GM11168 (cell line): ENCODE data around the gene STARD7.
"Not testable (repeated sequence)": the region's sequence is repeated elsewhere in the genome, so short reads cannot be mapped to it uniquely, and the experiment has no call there.

Experiments
- in situ Hi-C: fragments of 300-500 bp; cut with MboI; formaldehyde crosslinking; loops from one replicate; pipeline ENCODE4 v1.12.0; 2022; ENCODE audit warnings: low sequenced_read_pairs; ENCODE audit not compliant: unreplicated experiment

The STARD7 gene

DNA sequence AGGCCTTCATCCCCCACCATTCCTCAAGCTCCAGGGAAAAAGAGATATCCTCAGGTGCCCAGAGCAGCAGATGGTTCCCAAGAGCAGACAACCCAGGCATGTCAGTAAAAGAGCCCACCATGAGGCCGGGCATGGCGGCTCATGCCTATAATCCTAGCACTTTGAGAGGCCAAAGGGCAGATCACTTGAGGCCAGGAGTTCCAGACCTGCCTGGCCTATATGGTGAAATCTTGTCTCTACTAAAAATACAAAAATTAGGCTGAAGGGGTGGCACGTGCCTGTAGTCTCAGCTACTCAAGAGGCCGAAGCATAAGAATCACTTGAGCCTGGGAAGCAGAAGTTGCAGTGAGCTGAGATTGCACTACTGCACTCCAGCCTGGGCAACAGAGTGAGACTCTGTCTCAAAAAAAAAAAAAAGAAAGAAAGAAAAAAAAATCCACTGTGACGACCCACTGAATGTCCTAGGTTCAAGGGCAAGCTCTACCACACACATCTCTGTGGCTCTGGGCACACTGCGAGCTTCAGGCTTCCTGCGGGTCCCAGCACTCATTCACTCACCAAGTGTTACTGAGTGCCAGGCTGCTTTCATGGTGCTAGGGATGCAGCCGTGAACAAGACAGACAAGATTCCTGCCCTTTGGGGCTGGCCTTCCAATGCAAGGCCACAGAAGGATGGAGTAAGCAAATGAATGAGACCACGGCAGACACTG, 56.9 kb downstream of the STARD7 start:
- in situ Hi-C loops = no loop called here

DNA sequence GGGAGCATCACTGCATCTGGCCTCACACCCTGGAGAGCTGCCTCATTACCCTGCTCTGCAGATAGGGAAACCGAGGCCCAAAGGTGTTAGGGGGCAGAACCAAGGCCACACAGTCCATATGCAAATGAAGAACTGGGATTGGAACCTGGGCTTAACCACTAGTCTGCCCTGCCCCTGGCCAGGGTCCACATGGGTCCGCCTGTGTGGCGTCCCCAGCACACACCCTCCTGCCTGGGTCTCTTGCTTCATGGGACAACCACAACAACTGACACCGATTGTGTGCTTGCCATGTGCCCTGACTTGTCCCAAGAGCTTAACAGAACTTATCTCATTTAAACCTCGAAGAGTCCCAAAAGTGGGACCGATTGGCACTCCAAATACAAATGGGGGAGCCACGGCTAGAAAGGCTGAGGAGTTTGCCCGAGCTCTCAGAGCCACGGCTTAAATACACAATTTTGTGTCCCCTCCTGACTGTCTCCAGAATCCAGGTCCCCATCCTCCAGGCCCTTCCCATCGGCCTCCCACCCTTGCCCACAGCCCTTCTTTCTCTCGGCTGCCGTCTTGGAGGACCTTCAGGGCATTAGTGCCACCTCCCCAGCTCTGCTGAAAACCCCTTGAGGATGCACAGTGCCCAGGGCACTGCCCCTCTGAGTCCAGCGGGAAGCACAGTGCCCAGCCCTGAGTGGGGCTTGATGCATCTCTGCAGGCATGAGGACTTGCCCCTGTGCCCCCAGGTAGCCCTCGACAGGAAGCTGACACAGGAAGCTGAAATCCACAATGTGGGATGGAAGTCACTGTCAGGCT, 57.6 kb downstream of the STARD7 start:
- in situ Hi-C loops = no loop called here

DNA sequence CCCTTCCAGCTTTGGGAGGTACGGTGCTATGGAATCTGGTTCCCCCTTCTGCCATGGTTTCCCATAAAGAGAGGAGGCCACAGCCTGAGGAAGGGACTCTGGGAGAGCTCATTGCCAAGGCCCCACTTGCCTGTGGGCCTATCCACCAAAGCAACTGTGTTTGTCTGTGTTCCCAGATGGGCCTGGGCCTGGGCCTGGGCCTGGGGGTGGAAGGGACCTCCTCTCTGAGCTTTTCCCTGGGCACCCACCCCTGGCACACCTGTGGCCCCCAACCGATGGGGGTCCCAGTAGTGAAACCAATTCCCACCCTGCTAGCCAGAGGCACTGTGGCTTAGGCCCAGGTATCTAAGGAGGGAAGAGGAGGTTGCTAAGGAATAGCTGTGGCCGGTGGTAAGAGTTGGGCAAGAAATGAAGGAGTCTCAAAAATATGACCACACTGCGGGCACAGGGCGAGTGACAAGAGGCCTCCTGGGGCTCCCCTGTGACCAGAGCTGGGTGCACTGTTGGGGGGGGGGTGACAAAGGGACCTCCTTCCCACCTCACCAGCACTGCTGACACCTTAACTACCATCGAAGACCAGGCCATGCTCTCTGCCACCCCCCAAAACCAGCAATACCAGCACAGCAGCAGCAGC, 58.5 kb downstream of the STARD7 start:
- in situ Hi-C loops = no loop called here

DNA sequence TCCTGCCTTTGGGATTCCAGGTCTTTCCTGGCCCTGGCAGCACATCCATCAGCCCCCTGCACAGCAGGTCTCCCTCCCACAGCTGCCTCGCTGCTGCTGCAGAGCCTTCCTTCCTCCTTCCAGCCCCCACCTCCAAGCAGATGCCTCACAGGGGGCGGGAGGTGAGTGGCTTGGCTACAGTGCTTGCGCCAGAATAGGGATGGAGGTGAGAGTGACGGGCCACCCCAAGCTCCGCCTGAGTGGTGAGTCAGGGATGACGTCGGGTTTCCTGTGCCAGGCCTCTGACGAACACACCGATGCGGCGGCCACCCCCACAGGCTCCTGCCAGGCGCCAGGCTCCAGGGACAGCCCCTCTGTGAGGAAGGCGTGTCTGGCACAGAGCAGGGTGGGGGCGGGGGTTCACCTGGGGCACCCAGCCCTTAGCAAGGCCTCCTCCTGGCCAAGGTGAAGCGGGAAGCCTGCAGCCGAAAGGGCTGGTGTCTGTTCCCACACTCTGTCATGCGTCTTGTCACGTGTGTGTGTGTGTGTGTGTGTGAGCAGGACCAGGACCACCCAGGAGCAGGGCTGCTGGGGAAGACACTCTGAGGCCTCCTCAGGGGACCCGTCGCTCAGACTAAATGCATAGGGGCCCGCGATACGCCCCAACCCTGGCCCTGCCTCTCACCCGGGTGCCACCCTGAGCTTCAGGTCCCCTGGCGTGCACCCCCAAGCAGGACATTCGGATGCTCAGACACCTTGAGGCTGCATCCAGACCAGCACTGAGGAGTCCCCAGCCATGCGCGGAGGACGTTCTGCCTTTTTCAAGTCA, 60.0 kb downstream of the STARD7 start:
- in situ Hi-C loops = no loop called here

DNA sequence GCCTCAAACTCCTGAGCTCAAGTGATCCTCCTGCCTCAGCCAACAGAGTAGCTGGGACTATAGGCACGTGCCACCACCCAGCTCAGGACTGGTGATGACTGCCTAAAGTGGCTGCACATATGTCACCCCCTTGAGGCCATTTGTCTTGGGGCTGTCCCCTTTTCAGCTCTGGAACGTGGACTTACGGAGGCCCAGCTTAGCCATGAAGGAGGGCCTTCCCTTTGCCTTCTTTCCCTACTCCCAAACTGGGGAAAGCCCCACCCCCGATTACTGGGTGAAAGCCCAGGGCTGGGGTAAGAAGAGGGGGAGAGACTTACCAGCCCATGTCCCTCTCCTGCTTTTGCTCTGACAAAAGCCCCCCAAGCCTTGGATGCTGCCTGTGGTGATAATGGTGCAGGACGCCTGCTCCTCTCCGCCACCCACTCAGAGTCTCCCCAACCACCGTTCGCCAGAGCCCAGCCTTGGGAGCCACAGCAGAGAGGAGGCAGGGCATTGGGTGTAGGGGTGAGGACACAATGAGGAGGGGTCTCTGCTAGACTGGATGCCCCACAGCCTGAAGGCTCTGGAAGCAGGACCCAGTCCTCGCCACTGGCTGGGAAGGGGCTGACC, 60.9 kb downstream of the STARD7 start:
- in situ Hi-C loops = no loop called here

DNA sequence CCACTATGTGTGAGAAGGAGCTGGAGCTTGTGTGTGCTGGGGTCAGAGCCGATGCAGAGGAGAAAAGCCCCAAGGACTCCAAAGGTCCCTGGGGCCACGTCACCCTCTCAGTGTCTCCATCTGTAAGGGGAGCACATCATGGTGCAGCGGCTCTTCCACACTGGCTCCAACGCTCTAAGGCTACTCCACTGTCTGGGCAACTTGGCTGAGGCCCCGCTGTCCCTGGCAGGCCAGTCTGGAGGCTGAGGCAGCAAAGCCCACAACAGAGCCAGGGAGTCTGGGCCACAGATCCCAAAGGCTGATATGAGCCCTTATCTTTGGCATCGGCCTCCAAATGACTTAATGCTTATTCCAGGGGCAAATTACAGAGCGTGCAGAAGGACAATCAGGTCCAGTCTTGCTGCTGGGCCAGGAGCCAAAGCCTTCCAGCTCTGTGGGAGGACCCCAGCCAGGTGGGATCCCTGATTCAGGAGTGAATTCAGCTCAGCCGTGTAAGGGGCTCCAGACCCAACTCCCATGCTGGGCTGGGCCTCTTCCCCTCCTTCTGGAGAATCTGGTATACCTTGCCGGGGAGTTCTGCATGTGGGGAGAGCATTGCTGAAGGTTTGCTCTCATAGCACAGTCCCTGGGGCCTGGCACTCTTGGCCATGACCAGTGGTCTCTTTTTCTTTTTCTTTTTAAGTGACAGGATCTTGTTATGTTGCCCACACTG, 61.6 kb downstream of the STARD7 start:
- in situ Hi-C loops = no loop called here

DNA sequence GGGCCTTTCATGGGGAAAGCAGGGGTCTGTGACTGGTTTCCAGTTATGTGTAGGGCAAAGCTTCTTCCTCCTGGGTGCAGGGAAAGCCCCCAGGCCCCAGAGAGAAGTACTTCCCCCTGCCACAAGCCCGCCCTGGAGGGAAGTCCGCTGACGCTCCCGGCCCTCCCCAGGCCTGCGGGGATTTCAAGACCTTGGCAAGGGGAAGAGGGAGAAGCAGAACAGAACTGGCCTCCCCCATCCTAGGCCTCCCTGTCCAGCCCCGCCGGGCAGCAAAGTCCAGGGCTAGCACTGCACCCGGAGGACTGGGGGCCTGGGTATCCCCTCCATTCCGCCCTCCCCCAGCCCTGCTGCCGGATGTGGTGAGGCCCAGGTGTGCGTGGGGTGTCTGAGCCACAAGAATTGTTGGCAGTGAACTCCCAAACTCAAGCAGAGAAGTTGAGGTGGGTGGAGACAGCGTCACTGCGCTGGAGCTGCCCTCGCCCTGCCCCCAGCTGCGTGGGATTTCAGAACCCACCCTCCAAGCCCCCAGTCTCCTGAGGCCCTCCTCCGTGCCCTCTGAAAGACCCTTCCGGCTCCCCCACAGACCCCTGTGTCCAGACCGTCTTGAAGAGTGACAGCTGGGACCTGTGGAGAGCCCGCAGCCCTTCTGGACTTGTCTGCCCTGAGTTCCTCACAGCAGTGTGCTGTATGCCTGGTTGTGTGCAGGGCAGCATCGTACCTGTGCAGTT, 62.3 kb downstream of the STARD7 start:
- in situ Hi-C loops = no loop called here

DNA sequence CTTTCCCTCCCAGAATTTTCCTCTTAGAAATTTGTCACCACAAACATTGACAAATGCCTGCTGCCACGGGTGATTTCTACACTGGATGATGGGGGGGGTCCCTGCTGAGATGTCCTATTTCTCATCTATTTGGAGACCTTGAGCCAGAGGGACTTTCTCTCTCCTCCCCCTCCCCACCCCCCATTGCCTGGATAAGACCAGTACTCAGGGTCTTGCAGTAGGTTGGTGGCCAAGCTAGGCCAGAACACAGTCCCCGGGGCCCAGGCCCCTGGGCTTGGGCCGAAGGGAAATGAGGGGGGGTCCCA, 62.8 kb downstream of the STARD7 start:
- in situ Hi-C loops = no loop called here

DNA sequence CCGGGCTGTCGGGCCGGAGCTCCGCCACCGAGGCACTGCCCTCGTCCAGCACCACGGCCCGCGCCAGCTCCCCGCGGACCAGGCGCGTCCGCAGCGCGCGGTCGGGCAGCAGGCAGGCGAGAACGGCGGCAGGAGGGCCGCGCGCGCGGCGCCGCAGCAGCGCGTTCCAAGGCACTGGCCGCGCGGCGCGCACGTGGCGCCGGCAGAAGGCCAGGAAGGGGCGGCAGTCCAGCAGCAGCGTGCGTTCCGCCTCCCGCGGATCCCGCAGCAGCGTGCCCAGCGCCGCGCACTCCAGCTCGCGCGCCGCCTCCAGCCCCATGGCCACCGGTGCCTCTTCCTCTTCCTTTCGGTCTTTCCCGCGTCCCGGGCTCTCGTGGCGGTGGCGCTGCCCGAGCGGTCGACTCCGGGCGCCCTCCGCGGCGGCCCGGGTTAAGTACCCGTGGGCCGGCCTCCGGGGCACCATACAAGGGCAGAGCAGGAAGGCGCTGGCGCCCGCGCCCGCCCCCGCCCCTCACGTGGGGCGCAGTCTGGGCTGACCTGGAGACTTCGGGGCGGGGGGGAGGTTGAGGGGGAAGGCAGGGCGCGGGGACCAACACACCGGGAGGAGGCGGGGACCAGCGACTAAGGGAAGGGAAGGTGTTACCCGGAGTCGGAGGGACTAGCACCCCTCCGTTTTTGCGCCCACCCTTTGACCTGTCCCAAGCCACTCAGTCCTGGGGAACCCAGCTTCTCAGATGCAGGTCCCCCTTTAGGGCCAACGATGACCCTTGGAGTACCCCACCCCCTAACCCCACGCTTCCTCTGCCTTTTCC, 63.4 kb downstream of the STARD7 start, which contains the start of gene DUSP2:
TSS of gene DUSP2 (minus strand) at position 405 of the 812 bp plus-strand sequence. CDS start at position 319, 86 bp downstream.
- in situ Hi-C loops = no loop called here

DNA sequence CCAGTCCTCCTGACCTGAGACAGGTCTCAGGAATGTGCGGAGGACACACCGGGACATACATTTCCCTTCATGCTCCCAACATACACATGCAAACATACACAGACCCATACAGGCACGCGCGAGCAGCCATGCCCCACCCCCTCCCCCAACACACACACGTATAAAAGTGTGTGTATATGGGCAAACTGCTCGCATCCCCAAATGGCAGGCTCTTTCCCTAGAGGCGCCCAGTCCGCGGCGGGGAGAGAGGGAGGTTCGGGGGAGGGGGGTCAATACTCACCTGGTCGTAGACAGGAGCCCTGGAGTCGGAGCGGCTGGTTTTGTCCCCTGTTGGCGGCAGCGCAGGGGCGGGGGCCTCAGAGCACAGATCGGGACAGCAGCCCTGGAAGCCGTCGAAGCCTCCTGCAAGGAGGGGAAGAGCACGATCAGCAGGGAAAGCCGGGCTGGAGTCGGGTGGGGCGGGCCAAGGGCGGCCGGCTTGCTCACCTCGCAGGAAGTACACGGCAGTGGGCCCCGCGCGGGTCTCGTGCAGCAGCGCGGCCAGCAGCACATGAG, 64.1 kb downstream of the STARD7 start:
- in situ Hi-C loops = no loop called here

DNA sequence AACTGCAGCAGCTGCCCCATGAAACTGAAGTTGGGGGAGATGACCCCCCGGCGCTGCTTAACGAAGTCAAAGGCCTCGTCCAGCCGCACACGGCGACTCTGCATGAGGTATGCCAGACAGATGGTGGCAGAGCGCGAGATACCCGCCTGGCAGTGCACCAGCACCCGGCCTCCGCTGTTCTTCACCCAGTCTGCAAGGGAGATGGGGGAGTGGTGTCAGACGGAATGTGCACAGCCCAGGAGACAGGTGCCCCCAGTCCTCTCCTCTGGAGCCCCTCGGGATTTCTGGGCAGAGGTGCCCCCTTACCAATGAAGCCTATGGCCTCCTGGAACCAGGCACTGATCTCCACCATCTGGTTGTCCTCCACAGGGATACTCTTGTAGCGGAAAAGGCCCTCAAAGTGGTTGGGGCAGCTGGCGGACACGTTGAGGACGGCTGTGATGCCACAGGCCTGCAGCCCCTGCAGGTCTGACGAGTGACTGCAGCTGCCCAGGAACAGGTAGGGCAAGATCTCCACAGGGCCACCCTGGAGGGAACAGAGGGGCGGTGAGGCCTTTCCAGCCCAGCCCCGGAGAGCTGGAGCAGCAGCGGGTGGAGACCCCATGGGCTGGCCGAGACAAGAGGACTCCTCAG, 64.7 kb downstream of the STARD7 start:
- in situ Hi-C loops = no loop called here

DNA sequence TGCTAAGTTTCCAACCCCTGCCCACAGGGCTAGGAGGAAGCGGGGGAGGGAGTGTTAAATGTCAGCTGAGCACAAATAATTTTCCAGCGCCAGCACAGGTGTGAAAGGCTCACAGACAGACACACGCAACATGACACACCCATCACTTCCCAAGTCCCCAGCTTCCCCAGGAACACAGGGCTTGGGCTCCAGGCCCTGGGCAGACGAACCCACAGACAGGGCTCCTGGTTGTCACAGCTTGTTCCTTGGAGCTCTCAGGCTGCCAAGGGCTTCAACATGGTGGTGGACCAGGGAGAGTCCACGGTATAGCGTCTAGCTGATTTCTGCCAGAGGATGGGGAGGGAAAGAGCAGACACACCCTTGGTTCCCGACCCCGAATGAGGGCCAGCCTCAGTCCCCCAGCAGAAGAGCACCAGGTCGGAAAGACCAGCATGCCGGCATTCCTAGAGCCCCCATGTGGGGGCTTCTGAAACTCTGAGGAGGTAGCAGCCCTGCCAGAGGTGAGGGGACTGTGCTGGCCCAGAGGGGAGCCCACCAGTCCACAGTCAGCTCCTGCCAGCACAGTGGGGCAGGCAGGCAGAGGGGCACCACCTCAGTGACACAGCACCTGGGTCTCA, 65.3 kb downstream of the STARD7 start:
- in situ Hi-C loops = no loop called here

DNA sequence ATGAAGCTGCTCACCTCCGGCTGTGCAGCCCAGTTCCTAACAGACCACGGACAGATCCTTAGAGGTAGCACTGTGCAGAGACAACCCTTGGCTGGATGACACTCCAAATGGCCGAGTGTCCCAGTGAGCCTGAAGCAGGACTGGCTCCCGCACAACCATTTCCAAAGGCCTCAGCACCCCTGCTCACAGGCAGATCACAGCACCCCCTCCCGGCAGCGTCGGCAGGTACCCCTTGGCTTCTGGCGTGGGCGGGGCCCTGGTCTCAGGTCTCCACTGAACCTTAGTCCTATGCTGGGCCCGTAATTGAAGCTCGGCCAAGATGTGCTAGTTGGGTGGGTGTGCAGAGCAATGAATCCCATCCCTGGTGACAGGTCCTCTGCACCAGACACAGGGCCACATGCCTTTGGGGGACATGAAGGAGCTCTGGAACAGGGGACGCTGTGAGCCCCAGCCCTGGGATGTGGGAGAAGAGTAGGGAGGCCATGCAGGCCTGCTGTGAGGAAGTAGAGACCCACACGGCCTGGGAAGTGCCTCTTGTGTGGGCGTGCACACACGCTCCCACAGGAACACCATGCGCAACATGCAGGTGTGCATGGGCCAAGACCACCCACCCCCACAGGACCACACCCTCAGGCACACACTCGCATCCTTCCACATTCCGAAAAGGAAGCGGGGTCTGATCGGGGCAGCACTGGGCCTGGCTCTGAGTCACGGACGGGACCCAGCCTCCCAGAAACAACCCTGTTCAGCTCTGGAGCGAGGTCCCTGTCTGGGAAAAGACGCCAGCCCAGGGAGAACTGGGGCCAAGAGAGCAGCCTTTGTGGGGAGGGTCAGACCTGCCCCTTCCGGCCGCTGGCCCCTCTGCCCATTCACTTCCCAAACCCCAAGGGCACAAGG, 66.2 kb downstream of the STARD7 start:
- in situ Hi-C loops = no loop called here

DNA sequence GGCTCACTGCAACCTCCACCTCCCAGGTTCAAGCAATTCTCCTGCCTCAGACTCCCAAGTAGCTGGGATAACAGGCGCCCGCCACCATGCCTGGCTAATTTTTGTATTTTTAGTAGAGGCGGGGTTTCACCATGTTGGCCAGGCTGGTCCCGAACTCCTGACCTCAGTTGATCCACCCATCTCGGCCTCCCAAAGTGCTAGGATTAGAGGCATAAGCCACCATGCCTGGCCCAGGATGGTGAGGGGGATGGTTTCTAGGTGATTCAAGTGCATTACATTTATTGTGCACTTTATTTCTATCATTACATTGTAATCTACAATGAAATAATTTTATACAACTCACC, 67.0 kb downstream of the STARD7 start:
- in situ Hi-C loops = not testable (repeated sequence)

DNA sequence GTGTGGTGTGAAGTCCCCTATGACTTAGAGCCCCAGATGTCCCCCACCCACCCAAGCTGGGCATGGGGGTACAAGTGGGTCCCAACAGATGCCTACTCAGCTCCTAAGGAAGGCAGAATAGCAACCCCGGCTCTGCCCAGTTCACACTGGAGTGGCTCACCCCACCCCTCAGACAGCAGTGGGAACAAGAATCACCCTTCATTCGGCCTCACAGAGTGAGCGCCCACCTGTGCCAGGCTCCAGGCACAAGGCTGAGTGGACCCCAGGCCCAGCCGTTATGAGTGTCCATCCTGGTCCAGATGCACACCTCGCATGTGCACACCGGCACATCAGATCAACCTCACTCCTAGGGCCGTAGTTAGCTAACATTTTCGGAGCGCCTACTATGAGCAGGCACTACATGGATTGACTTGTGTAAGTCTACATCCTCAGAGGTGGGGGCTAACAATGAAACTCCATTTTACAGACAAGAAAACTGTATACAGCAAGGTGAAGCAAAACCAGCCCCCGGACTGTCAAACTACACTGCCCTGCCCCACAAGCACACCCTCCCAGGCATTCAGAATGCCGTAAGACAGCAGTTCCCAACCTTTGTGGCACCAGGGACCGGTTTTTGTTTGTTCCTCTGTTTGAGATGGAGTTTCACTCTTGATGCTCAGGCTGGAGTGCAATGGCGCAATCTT, 67.5 kb downstream of the STARD7 start:
- in situ Hi-C loops = no loop called here
